Activated CD4-positive, alpha-beta T cell treated with anti-CD3 and anti-CD28 coated beads for 36 hours (primary cell): ENCODE measurements around the gene PHF13. TPM values are rescaled to one million over a fixed set of nuclear protein-coding genes. Genes with fewer than 3 reads are reported as not detected.

Experiments used
- ATAC-seq: fragments of 200-7000 bp; cut with Tn5 transposase; one replicate; pipeline ENCODE4 v1.10.0; 2021; ENCODE audit warnings: mild to moderate bottlenecking, moderate library complexity
- CTCF ChIA-PET: fragments of 350-600 bp; sonication (Branson Sonifier 250); formaldehyde crosslinking; loops from one replicate; lab custom pipeline; 2021; ENCODE audit warnings: antibody characterized with exemption; lab: Charles Lee
- POLR2A ChIA-PET: fragments of 350-600 bp; sonication (Branson Sonifier 250); formaldehyde crosslinking; loops from one replicate; lab custom pipeline; 2021; ENCODE audit warnings: antibody characterized with exemption, inconsistent platforms; lab: Charles Lee
- DNase-seq: peaks from one replicate; pipeline ENCODE4 v3.0.0-alpha.2; 2020
- H3K27ac Mint-ChIP-seq: one replicate; pipeline ENCODE4 v1.8.0; 2021; ENCODE audit warnings: mixed read lengths
- H3K27me3 Mint-ChIP-seq: one replicate; pipeline ENCODE4 v1.8.0; 2021; ENCODE audit warnings: mixed read lengths
- H3K36me3 Mint-ChIP-seq: one replicate; pipeline ENCODE4 v1.8.0; 2021; ENCODE audit warnings: low read depth, mixed read lengths
- H3K4me1 Mint-ChIP-seq: one replicate; pipeline ENCODE4 v1.8.0; 2021; ENCODE audit warnings: mixed read lengths
- H3K4me3 Mint-ChIP-seq: one replicate; pipeline ENCODE4 v1.8.0; 2021; ENCODE audit warnings: mild to moderate bottlenecking, moderate library complexity, mixed read lengths
- H3K9me3 Mint-ChIP-seq: one replicate; pipeline ENCODE4 v1.8.0; 2021; ENCODE audit warnings: low read depth, mixed read lengths
- intact Hi-C, 2 experiments: fragments of 100-400 bp; cut with DNase I in 1 of 2; cut with micrococcal nuclease in 1 of 2; formaldehyde crosslinking; loops; one replicate each; pipeline versions ENCODE4 v1.14.2 to v1.15.1; 2022 to 2024; cut with DNase I, micrococcal nuclease
- total RNA-seq, 2 experiments: library from RNA; stranded (reverse); gene quantifications; one replicate each; pipeline ENCODE4 v1.2.3, GENCODE V29; 2021

PHF13 gene
- total RNA-seq, 2 experiments from 2014 or later = 13.2 to 13.6 TPM

DNA sequence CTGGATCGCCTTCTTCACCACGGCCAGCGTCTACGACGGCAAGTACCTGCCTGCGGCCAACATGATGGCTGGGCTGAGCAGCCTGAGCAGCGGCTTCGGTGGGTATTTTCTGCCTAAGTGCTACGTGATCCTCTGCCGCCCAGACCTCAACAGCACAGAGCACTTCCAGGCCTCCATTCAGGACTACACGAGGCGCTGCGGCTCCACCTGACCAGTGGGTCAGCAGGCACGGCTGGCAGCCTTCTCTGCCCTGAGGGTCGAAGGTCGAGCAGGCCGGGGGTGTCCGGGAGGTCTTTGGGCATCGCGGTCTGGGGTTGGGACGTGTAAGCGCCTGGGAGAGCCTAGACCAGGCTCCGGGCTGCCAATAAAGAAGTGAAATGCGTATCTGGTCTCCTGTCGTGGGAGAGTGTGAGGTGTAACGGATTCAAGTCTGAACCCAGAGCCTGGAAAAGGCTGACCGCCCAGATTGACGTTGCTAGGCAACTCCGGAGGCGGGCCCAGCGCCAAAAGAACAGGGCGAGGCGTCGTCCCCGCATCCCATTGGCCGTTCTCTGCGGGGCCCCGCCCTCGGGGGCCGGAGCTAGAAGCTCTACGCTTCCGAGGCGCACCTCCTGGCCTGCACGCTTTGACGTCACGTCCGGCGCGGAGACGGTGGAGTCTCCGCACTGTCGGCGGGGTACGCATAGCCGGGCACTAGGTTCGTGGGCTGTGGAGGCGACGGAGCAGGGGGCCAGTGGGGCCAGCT is 34.0 kb upstream of the PHF13 start, which contains the start of gene ZBTB48:
ZBTB48 (plus strand) TSS at position 621 of the 745 bp plus-strand sequence. CDS start 616 bp downstream, outside the sequence.
- Mint-ChIP-seq H3K4me1 (peaks cover 30% of the 10 kb centered on the region), H3K27me3 (no peaks in the 10 kb centered on the region), H3K27ac (peak within 1 kb of the TSS; percentile 89), H3K4me3 (peak within 1 kb of the TSS; percentile 92), H3K36me3 (peaks cover 6% of the 10 kb centered on the region), H3K9me3 (no peaks in the 10 kb centered on the region)
- peak; percentile 99 for ATAC-seq
- DNase-seq = peak; percentile 99
- POLR2A ChIA-PET = interaction anchor here (0.5 to 1.6 kb wide), 5 partner anchors 10 to 180 kb away, joined by 3 to 6 read pairs (median 3); no protein-coding TSS in a partner anchor
- CTCF ChIA-PET = interaction anchor here (0.6 to 2.5 kb wide), 6 partner anchors 22 to 67 kb away, joined by 3 to 15 read pairs (median 3); partner anchors contain the start of genes NOL9 and TAS1R1
- intact Hi-C loops = loop anchor here (1.0 kb wide), 7 partner anchors 22 to 206 kb away; partner anchors contain the start of genes NOL9 (in 2 of the 2), ACOT7 (in 1 of the 2), CAMTA1 (in 1 of the 2) and DNAJC11 (in 1 of the 2)

DNA sequence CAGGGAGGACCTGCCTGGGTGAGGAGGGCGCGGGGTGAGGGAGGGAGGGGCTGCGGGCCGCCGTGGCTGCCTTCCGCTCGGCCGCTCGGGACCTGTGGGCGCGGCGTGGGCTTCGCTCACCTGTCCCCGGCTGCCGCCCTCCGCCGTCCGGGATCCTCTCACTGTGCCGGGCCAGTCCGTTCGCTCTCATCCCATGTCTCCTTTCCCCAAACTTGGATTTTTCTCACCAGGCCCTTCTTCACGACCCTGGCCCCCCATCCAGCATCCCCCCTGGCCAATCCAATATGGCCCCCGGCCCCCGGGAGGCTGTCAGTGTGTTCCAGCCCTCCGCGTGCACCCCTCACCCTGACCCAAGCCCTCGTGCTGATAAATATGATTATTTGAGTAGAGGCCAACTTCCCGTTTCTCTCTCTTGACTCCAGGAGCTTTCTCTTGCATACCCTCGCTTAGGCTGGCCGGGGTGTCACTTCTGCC is 33.4 kb upstream of the PHF13 start:
- intact Hi-C loops = loop anchor here (1.0 kb wide), 3 partner anchors 26 to 205 kb away; partner anchors contain the start of genes CAMTA1 (in 1 of the 2), DNAJC11 (in 1 of the 2) and NOL9 (in 1 of the 2)
- POLR2A ChIA-PET = interaction anchor here (0.7 to 1.6 kb wide), 5 partner anchors 9 to 150 kb away, joined by 3 to 6 read pairs (median 3); no protein-coding TSS in a partner anchor
- peak overlapping the region; percentile 89 for H3K27ac Mint-ChIP-seq

DNA sequence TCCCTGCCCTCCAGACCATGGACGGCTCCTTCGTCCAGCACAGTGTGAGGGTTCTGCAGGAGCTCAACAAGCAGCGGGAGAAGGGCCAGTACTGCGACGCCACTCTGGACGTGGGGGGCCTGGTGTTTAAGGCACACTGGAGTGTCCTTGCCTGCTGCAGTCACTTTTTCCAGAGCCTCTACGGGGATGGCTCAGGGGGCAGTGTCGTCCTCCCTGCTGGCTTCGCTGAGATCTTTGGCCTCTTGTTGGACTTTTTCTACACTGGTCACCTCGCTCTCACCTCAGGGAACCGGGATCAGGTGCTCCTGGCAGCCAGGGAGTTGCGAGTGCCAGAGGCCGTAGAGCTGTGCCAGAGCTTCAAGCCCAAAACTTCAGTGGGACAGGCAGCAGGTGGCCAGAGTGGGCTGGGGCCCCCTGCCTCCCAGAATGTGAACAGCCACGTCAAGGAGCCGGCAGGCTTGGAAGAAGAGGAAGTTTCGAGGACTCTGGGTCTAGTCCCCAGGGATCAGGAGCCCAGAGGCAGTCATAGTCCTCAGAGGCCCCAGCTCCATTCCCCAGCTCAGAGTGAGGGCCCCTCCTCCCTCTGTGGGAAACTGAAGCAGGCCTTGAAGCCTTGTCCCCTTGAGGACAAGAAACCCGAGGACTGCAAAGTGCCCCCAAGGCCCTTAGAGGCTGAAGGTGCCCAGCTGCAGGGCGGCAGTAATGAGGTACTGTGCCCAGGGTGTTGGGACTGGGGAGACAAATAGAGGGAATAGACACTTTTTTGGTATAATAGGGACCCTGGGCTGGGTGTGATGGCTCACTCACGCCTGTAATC is 32.7 kb upstream of the PHF13 start:
- peak overlapping the region; percentile 92 for H3K4me3 Mint-ChIP-seq
- POLR2A ChIA-PET = interaction anchor here (0.6 to 1.2 kb wide), 5 partner anchors 12 to 204 kb away, joined by 3 to 5 read pairs (median 4); no protein-coding TSS in a partner anchor
- H3K9me3 Mint-ChIP-seq = no peaks in the 10 kb centered on the region
- H3K36me3 Mint-ChIP-seq = peaks cover 7% of the 10 kb centered on the region
- peak overlapping the region; percentile 89 for H3K27ac Mint-ChIP-seq
- peak; percentile 45 for DNase-seq
- H3K4me1 Mint-ChIP-seq = peaks cover 33% of the 10 kb centered on the region
- CTCF ChIA-PET = interaction anchor here (0.6 to 2.4 kb wide), 8 partner anchors 17 to 813 kb away, joined by 3 to 14 read pairs (median 4); partner anchors contain the start of genes NOL9 and TAS1R1
- ATAC-seq = no peak
- no peaks in the 10 kb centered on the region for H3K27me3 Mint-ChIP-seq
- intact Hi-C loops = loop anchor here (1.0 kb wide), 3 partner anchors 26 to 204 kb away; partner anchors contain the start of genes CAMTA1 (in 1 of the 2), DNAJC11 (in 1 of the 2) and NOL9 (in 1 of the 2)

More for the DNA sequence above, 33.4 kb upstream of the PHF13 start:
- Mint-ChIP-seq H3K4me1 (peaks cover 33% of the 10 kb centered on the region), H3K27me3 (no peaks in the 10 kb centered on the region), H3K36me3 (peaks cover 7% of the 10 kb centered on the region), H3K4me3 (peak overlapping the region; percentile 92), H3K9me3 (no peaks in the 10 kb centered on the region)
- no peak for DNase-seq
- CTCF ChIA-PET = interaction anchor here (0.6 to 1.2 kb wide), 4 partner anchors 35 to 814 kb away, joined by 3 to 4 read pairs (median 3); no protein-coding TSS in a partner anchor
- ATAC-seq = no peak

DNA sequence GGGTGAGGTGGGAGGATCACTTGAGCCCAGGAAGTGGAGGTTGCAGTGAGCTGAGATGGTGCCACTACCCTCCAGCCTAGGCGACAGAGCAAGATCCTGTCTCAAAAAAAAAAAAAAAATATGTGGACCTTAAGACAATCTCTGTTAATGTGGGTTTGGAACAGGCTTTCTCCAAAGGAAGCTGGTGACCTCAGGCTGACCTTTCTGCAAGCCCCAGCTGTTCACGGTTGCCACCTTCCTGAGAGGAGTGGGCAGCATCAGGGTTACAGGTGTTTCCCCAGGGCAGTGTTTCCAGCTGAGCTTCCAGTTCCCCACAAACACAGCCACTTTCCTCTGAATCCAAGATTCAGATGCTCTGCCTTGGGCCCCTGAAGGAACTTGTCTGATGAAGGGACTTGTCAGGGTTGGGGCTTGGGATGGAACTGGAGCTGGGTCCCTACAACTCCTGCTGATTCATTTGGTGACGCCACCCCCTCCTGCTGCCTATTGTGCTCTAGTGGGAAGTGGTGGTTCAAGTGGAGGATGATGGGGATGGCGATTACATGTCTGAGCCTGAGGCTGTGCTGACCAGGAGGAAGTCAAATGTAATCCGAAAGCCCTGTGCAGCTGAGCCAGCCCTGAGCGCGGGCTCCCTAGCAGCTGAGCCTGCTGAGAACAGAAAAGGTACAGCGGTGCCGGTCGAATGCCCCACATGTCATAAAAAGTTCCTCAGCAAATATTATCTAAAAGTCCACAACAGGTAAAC is 31.8 kb upstream of the PHF13 start:
- ATAC-seq = no peak
- Mint-ChIP-seq H3K4me3 (peak overlapping the region; percentile 92), H3K27me3 (no peaks in the 10 kb centered on the region), H3K9me3 (no peaks in the 10 kb centered on the region), H3K4me1 (peaks cover 33% of the 10 kb centered on the region), H3K27ac (peak overlapping the region; percentile 42), H3K36me3 (peaks cover 7% of the 10 kb centered on the region)
- ChIA-PET POLR2A (interaction anchor here (0.6 to 1.0 kb wide), 4 partner anchors 11 to 203 kb away, joined by 3 to 5 read pairs (median 4); no protein-coding TSS in a partner anchor), CTCF (interaction anchor here (0.7 to 2.4 kb wide), 5 partner anchors 16 to 131 kb away, joined by 3 to 14 read pairs (median 6); partner anchors contain the start of genes NOL9 and TAS1R1)
- intact Hi-C loops = no loop called here
- no peak for DNase-seq

DNA sequence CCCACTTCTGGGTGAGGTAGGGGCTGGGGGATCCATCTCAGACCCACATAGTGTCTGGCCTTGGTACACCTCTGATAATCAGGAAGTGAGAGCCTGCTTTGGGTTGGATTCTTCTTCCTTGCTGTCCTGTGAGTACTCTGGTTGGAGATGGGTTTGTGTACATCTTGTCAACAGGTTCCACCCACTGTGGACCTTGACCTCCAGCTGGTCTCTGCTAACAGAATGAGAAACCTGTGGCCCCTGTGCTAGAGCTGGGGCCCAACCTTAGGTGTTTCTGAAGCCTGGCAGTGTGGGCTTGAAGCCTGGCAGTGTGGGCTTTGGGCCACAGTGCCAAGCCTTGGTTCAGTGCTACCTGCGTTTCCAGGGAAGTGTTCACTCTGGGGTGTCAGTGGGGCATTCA is 31.2 kb upstream of the PHF13 start:
- CTCF ChIA-PET = interaction anchor here (1.7 to 2.4 kb wide), 3 partner anchors 18 to 64 kb away, joined by 6 to 14 read pairs (median 11); partner anchors contain the start of genes NOL9 and TAS1R1

DNA sequence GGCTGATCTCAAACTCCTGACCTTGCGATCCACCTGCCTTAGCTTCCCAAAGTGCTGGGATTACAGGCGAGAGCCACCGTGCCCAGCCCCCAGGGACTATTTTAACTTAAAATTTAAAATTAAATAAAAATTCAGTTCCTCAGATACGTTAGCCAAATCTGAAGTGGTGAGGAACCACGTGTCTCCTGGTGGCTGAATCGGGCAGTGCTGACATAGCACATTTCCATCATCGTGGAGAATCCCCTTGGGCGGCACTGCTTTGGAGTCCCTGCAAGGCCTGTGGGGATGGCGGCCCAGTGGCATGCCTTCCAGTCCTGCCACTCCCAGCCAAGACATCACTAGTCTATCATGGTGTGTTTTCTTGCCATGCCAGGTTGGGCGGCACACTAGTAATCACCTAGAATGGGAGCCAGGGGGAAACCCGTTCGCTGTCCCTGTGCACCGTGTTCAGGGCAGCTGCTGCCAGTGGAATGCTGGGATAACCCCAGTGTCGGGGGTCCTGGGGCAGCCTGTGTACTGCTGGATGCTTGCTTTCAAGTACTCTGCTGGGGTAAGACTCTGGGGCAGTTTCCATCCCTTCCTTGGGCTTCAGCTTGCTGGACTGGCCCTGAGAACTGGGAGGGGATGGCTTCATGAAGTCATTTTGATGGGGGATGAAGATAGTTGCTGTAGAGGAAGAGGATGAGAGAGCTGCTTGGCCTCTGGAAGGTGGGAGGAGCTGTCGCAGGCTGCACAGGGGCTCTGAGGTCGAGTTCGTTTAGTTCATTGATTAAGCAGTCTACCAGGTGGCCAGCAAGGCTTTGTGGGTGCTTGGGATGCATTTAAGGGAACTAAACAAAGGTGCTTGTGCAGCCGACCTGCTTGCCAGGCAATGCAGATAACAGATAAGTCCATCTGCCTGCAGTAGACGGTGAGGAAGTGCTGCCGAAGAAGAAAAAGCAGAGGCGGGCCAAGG is 29.1 kb upstream of the PHF13 start:
- Mint-ChIP-seq H3K27ac (no peak overlapping the region), H3K27me3 (no peaks in the 10 kb centered on the region), H3K4me3 (no peak overlapping the region), H3K4me1 (peaks cover 29% of the 10 kb centered on the region), H3K36me3 (peaks cover 7% of the 10 kb centered on the region), H3K9me3 (no peaks in the 10 kb centered on the region)
- ChIA-PET CTCF (interaction anchor here (2.6 kb wide), 1 partner anchor 15 kb away, joined by 9 read pairs; no protein-coding TSS in a partner anchor), POLR2A (interaction anchor here (0.7 kb wide), 1 partner anchor 124 kb away, joined by 8 read pairs; no protein-coding TSS in a partner anchor)
- intact Hi-C loops = no loop called here
- no peak for ATAC-seq
- no peak for DNase-seq

More for the DNA sequence above, 31.2 kb upstream of the PHF13 start:
- intact Hi-C loops = no loop called here
- Mint-ChIP-seq H3K4me1 (peaks cover 33% of the 10 kb centered on the region), H3K27ac (peak overlapping the region; percentile 64), H3K4me3 (no peak overlapping the region), H3K9me3 (no peaks in the 10 kb centered on the region), H3K36me3 (peaks cover 7% of the 10 kb centered on the region), H3K27me3 (no peaks in the 10 kb centered on the region)
- ATAC-seq (no peak), DNase-seq (no peak)
- POLR2A ChIA-PET = no interaction called here

DNA sequence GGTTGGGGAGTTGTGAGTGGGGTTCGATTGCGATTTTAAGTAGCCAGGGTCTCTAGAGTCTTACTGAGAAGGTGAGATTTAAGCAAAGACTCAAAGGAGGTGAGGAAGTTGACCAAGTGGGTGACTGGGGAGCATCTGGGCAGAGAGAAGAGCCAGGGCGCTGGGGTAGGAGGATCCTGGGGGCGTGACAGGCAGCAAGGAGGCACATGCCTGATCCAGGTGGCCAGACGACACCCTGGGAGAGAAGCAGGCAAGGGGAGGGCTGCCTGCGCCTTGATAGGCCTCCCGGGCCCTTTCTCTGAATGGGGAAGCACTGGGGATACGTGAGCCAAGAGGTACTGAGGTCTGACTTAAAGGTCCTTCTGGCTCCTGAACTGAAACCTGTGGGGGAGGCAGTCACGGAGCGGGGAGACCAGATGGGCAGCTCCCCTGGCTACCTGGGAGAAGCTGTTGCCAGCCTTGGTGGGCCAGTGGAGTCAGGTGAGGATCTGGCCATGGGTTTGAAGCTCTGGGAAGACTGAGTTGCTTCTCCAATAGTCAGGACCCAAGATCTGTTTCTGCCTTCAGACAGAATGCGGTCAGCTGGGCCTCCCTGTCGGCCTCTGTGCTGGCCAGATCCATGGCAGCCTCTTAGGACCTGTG is 28.3 kb upstream of the PHF13 start:
- POLR2A ChIA-PET = no interaction called here
- Mint-ChIP-seq H3K27ac (no peak overlapping the region), H3K27me3 (no peaks in the 10 kb centered on the region), H3K4me1 (peaks cover 26% of the 10 kb centered on the region), H3K4me3 (no peak overlapping the region), H3K9me3 (no peaks in the 10 kb centered on the region), H3K36me3 (peaks cover 7% of the 10 kb centered on the region)
- CTCF ChIA-PET = interaction anchor here (1.0 to 2.6 kb wide), 2 partner anchors 14 to 94 kb away, joined by 3 to 9 read pairs; no protein-coding TSS in a partner anchor
- no peak for DNase-seq
- no peak for ATAC-seq
- intact Hi-C loops = no loop called here

DNA sequence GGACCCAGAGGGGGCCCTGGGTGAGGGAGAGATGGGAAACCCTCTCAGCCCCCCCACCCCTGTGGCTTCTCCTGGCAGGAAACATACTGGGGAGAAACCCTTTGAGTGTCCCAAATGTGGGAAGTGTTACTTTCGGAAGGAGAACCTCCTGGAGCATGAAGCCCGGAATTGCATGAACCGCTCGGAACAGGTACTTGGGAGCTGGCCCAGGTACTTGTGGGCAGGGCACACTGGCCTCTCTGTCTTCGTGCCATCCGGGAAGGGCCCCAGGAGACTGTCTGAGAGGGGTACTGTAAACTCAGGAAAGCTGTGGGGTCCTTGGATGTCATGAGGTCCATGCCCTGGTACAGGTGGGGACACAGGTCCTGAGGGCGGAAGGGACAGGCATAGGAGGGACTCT is 27.7 kb upstream of the PHF13 start:
- CTCF ChIA-PET = interaction anchor here (1.0 to 2.6 kb wide), 2 partner anchors 14 to 93 kb away, joined by 3 to 9 read pairs; no protein-coding TSS in a partner anchor
- Mint-ChIP-seq H3K27ac (no peak overlapping the region), H3K4me3 (no peak overlapping the region), H3K4me1 (peaks cover 21% of the 10 kb centered on the region), H3K9me3 (no peaks in the 10 kb centered on the region), H3K36me3 (peaks cover 10% of the 10 kb centered on the region), H3K27me3 (no peaks in the 10 kb centered on the region)
- no peak for DNase-seq
- POLR2A ChIA-PET = no interaction called here
- intact Hi-C loops = no loop called here
- no peak for ATAC-seq

DNA sequence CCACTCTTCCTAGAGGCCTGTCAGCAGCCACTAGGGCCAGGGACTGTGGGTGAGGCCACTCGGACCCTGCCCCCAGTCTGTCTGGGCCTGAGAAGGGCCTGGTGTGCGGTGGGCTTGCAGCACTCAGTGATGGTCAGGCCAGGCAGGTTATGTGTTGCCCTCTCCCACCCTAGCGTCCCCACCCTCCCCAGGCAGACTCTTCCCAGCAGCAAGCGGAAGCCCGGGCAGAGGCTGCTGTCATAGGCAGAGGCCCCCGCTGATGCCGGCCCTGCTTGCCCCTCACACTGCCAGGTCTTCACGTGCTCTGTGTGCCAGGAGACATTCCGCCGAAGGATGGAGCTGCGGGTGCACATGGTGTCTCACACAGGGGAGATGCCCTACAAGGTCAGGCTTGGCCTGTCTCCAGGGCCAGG is 27.1 kb upstream of the PHF13 start:
- Mint-ChIP-seq H3K4me1 (peaks cover 16% of the 10 kb centered on the region), H3K27me3 (no peaks in the 10 kb centered on the region), H3K27ac (no peak overlapping the region), H3K36me3 (peaks cover 7% of the 10 kb centered on the region), H3K4me3 (no peak overlapping the region), H3K9me3 (no peaks in the 10 kb centered on the region)
- intact Hi-C loops = no loop called here
- CTCF ChIA-PET = interaction anchor here (0.6 to 1.0 kb wide), 2 partner anchors 11 to 92 kb away, joined by 3 read pairs; no protein-coding TSS in a partner anchor
- DNase-seq (no peak), ATAC-seq (no peak)
- POLR2A ChIA-PET = no interaction called here
